Measurements from ENCODE around the gene IL4I1. TPM values are rescaled to one million over a fixed set of nuclear protein-coding genes. Genes with fewer than 3 reads are reported as not detected.
A peak's percentile ranks its signal among the peaks of the same experiment; 100 is the strongest.

Gene IL4I1
- total RNA-seq, 3 donors from 2014 or later, result 0.48 to 2.2 (median 0.66) TPM

DNA sequence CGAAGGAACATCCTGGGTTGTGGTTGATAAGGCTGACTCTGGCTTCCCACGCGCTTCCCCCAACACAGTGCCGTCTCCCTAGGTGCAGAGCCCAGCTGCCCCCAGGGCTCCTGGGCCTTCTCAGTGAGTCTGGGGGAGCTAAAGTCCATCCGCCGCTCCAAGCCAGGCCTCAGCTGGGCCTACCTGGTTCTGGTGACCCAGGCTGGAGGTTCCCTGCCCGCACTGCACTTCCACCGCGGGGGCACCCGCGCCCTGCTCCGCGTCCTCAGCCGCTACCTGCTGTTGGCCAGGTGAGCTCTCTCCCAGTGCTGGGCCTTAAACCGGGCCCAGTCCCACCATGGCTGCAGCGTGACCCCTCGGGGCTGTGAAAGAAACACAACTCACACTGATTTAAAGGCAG, 15.5 kb downstream of the IL4I1 start:
- no peak overlapping the region for H3K4me3 ChIP-seq
- DNase-seq (ENCODE audit: low spot score in 2 of 2), result no peak
- H3K27me3 ChIP-seq, result no peaks in the 10 kb centered on the region
- TF ChIP-seq POLR2AphosphoS5 (IDR thresholded peaks at IDR 0.05) (no peak), POLR2A (IDR thresholded peaks at IDR 0.05) (no peak)
- TF ChIP-seq, protein P1, sequence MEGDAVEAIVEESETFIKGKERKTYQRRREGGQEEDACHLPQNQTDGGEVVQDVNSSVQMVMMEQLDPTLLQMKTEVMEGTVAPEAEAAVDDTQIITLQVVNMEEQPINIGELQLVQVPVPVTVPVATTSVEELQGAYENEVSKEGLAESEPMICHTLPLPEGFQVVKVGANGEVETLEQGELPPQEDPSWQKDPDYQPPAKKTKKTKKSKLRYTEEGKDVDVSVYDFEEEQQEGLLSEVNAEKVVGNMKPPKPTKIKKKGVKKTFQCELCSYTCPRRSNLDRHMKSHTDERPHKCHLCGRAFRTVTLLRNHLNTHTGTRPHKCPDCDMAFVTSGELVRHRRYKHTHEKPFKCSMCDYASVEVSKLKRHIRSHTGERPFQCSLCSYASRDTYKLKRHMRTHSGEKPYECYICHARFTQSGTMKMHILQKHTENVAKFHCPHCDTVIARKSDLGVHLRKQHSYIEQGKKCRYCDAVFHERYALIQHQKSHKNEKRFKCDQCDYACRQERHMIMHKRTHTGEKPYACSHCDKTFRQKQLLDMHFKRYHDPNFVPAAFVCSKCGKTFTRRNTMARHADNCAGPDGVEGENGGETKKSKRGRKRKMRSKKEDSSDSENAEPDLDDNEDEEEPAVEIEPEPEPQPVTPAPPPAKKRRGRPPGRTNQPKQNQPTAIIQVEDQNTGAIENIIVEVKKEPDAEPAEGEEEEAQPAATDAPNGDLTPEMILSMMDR (IDR thresholded peaks at IDR 0.05), result no peak
- H3K9me3 ChIP-seq, result peaks cover 0 to 6% of the 10 kb centered on the region in 2 donors
- intact Hi-C loops (cut with DNase I; ENCODE audit: low total_unique reads), result no loop called here
- H3K4me1 ChIP-seq, result no peaks in the 10 kb centered on the region
- H3K36me3 ChIP-seq, result peaks cover 14% of the 10 kb centered on the region
- no peak overlapping the region for H3K27ac ChIP-seq

DNA sequence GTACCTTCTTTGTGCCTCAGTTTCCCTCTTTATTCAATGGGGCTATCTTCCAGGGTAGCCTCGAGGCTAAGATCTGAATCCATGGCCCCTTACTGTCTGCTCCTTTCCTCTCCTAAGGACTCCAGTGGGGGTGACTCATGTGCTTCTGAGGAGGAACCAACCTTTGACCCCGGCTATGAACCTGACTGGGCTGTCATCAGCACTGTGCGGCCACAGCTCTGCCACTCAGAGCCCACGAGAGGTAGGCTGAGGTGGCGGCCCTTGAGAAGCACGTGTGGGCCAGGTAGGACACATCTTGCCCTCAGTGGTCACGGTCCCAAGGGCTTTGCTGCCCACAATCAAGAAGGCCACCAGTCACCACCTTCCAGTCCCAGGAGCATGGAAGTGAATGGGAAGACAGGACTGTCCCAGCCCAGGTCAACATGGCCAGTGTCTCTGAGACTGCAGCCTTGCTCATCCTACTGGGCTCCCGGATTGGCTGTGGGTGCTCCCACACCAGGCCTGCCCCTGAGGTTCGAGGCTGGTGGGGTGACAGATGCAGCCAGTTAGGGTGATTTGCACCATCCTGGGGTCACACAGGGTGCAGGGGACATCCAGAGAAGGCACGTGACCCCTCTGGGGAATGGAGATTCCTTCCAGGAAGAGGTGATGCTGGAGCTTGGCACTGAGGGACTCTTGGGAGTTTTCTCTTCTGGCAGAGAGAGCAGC, 16.4 kb downstream of the IL4I1 start:
- H3K27ac ChIP-seq, result no peak overlapping the region
- H3K4me1 ChIP-seq, result peaks cover 3 to 6% of the 10 kb centered on the region in 2 donors
- H3K9me3 ChIP-seq, result peaks cover 0 to 6% of the 10 kb centered on the region in 2 donors
- intact Hi-C loops (cut with DNase I; ENCODE audit: low total_unique reads), result no loop called here
- TF ChIP-seq, protein P1 (IDR thresholded peaks at IDR 0.05), result no peak
- TF ChIP-seq POLR2A (IDR thresholded peaks at IDR 0.05) (no peak), POLR2AphosphoS5 (IDR thresholded peaks at IDR 0.05) (no peak)
- no peak overlapping the region for H3K4me3 ChIP-seq
- DNase-seq (ENCODE audit: low spot score in 2 of 2), result no peak
- no peaks in the 10 kb centered on the region for H3K27me3 ChIP-seq
- peaks cover 14% of the 10 kb centered on the region for H3K36me3 ChIP-seq

DNA sequence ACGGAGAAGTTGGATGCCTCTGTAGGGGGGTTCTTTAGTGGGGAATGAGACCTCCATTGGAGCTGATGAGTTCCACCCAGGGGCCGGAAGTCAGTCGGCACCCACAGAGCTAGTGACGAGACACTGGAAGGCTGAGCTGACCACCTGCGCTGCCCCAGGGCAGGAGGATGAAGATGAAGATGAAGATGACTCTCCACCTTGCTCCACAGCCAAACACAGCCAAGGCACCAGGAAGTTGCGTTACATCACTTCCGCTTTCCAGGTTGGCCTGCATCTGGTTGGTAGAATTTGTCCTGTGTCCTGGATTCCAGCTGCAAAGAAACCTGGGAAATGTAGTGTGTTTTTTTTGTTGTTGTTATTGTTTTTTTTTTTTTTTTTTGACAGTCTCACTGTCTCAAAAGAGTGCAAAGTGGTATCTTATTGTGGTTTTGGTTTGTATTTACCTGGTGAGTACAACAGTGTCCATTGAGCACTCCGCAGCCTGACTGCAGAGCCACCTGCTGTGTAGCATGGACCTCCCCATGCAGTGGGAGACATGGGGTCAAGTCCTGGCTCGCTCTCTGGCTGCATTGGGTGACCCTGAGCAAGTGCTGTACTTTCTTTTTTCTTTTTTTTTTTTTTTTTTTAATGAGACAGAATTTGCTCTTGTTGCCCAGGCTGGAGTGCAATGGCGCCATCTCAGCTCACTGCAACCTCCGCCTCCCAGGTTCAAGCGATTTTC, 17.3 kb downstream of the IL4I1 start:
- intact Hi-C loops (cut with DNase I; ENCODE audit: low total_unique reads), result no loop called here
- Histone ChIP-seq H3K4me3 (no peak overlapping the region), H3K4me1 (peaks cover 4 to 7% of the 10 kb centered on the region in 2 donors), H3K27ac (no peak overlapping the region), H3K36me3 (peaks cover 8% of the 10 kb centered on the region), H3K9me3 (peaks cover 0 to 6% of the 10 kb centered on the region in 2 donors), H3K27me3 (no peaks in the 10 kb centered on the region)
- DNase-seq (ENCODE audit: low spot score in 2 of 2), result no peak
- TF ChIP-seq POLR2AphosphoS5 (IDR thresholded peaks at IDR 0.05), result no peak

DNA sequence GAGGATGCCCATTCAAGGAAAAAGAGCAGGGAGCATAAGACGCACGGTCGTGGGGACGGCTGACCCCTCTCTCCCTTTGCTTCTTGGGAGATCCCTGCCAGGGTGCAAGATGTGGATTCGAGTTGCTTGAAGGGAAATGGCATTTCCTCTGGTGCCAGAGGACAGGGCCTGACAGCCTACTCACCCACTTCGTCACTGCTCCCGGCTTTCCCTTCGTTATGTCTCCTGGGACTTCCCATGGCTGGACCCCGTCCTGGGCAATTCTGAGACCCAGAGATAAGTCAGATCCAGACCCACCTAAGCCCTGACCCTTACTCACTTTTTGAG, 18.0 kb downstream of the IL4I1 start:
- Histone ChIP-seq H3K4me3 (peak overlapping the region; percentile 82 to 92 (median 88)), H3K27me3 (no peaks in the 10 kb centered on the region), H3K9me3 (peaks cover 0 to 6% of the 10 kb centered on the region in 2 donors), H3K4me1 (peaks cover 4 to 7% of the 10 kb centered on the region in 2 donors), H3K27ac (peak overlapping the region; percentile 99 to 100), H3K36me3 (peaks cover 1% of the 10 kb centered on the region)
- no peak for DNase-seq (ENCODE audit: low spot score in 2 of 2)
- TF ChIP-seq, protein P1 (IDR thresholded peaks at IDR 0.05), result no peak
- TF ChIP-seq POLR2A (IDR thresholded peaks at IDR 0.05), result no peak
- no peak for TF ChIP-seq POLR2AphosphoS5 (IDR thresholded peaks at IDR 0.05)
- intact Hi-C loops (cut with DNase I; ENCODE audit: low total_unique reads), result no loop called here

DNA sequence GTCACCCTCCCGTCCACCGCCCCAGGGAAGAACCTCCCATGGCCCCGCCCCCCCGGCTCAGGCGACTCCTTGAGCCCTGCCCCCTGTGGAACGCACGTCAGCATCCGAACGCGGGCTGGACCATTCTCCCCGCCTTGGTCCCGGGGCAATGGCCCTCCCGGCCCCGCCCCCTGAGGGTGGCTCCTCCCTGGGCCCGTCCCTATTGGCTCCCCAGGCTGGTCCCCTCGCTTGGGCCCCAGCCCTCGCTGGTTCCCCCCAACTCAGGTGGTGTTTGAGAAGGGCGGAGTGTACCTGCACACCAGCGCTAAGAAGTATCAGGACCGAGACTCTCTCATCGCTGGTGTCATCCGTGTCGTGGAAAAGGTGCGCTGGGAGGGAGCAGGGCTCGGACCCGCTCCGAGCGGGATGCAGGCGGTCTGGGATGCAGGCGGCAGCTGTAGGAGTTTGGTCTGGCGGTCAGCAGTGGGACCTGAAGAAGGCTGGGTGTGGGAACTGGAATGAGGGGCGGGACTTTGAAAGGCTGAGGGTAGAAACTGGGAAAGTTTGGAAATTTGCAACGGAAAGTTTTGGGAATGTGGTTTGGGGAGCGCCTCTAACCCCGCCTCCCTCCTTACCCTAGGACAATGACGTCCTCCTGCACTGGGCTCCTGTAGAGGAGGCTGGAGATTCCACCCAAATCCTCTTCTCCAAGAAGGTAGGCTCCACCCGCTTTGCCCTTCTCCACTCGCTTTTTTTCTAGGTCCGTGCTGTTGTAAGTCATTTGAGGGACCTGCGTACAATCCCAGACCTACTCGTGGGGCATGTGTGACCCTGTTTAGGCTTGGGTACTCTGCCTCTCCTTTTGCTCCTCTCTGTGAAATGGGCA, 18.6 kb downstream of the IL4I1 start:
- DNase-seq (ENCODE audit: low spot score in 2 of 2), result peak; percentile 97 to 98
- Histone ChIP-seq H3K4me1 (peaks cover 4 to 7% of the 10 kb centered on the region in 2 donors), H3K4me3 (peak overlapping the region; percentile 82 to 92 (median 88)), H3K27me3 (no peaks in the 10 kb centered on the region), H3K36me3 (no peaks in the 10 kb centered on the region), H3K27ac (peak overlapping the region; percentile 99 to 100), H3K9me3 (peaks cover 0 to 5% of the 10 kb centered on the region in 2 donors)
- TF ChIP-seq POLR2AphosphoS5 (IDR thresholded peaks at IDR 0.05), result no peak
- TF ChIP-seq POLR2A (IDR thresholded peaks at IDR 0.05), result no peak
- TF ChIP-seq, protein P1 (IDR thresholded peaks at IDR 0.05), result no peak
- intact Hi-C loops (cut with DNase I; ENCODE audit: low total_unique reads), result no loop called here
